Panc1 (cell line): ENCODE data around the gene SLC4A7. TPM values are rescaled to one million over a fixed set of nuclear protein-coding genes. Genes with fewer than 3 reads are reported as not detected.
"Not testable (repeated sequence)": the region's sequence is repeated elsewhere in the genome, so short reads cannot be mapped to it uniquely, and the experiment has no call there.

Source experiments
- ATAC-seq: fragments of 200-7000 bp; cut with Tn5 transposase; 2 replicates; pipeline ENCODE4 v1.9.1; 2020; ENCODE audit warnings: mild to moderate bottlenecking, moderate library complexity
- BruUV-seq: library from RNA; stranded (reverse); fragments of 400-500 nt; replicated peaks from 2 replicates; lab custom pipeline; 2021; lab: Mats Ljungman, UMichigan
- CTCF ChIA-PET: fragments of 300-600 bp; sonication (Branson Sonifier 250); formaldehyde crosslinking; loops from one replicate; lab custom pipeline; 2022; ENCODE audit warnings: antibody characterized with exemption; lab: Charles Lee
- POLR2A ChIA-PET: fragments of 300-600 bp; sonication (Branson Sonifier 250); formaldehyde crosslinking; loops from one replicate; lab custom pipeline; 2022; ENCODE audit warnings: antibody characterized with exemption; lab: Charles Lee
- DNase-seq: peaks from one replicate; pipeline ENCODE4 v3.0.0-alpha.2; 2010; ENCODE audit warnings: low read depth, low spot score
- H3K27ac ChIP-seq: 2 replicates; pipeline ENCODE4 v1.5.1; 2011; ENCODE audit warnings: mild to moderate bottlenecking, low read length, inconsistent platforms
- H3K27me3 ChIP-seq: fragments of 200-500 bp; sonication (Bioruptor generic); 2 replicates; pipeline ENCODE4 v1.6.0; 2014; ENCODE audit warnings: low read length, inconsistent platforms; ENCODE audit not compliant: control insufficient read depth, insufficient read depth
- H3K36me3 ChIP-seq: fragments of 200-500 bp; sonication (Bioruptor generic); 2 replicates; pipeline ENCODE4 v1.5.1; 2014; ENCODE audit warnings: inconsistent platforms, mild to moderate bottlenecking, low read length, moderate library complexity; ENCODE audit not compliant: control insufficient read depth, insufficient read depth
- H3K4me1 ChIP-seq: 2 replicates; pipeline ENCODE4 v1.5.1; 2011; ENCODE audit warnings: inconsistent platforms, mild to moderate bottlenecking, low read length, moderate library complexity; ENCODE audit not compliant: control insufficient read depth, insufficient read depth
- H3K4me3 ChIP-seq, 2 experiments: 2 replicates each; pipeline ENCODE4 v1.5.1; 2011 to 2012; ENCODE audit warnings: low read depth in 2 of 2, low read length in 2 of 2, mild to moderate bottlenecking in 2 of 2, inconsistent platforms in 1 of 2, moderate library complexity in 1 of 2
- H3K9me3 ChIP-seq: fragments of 200-500 bp; sonication (Bioruptor generic); 2 replicates; pipeline ENCODE4 v1.5.1; 2014; ENCODE audit warnings: low read depth, mild to moderate bottlenecking, inconsistent platforms, low read length, moderate library complexity; ENCODE audit not compliant: control insufficient read depth, insufficient read depth
- CTCF ChIP-seq: fragments of 450-650 bp; IDR thresholded peaks from 2 replicates; pipeline ENCODE4 v1.5.1; 2017; ENCODE audit warnings: mild to moderate bottlenecking
- POLR2AphosphoS5 ChIP-seq: IDR thresholded peaks from 2 replicates; pipeline ENCODE4 v1.6.1; 2012; ENCODE audit warnings: mild to moderate bottlenecking, low read depth, low read length, moderate library complexity
- SIN3A ChIP-seq: IDR thresholded peaks from 2 replicates; pipeline ENCODE4 v1.6.1; 2012; ENCODE audit warnings: low read depth, mild to moderate bottlenecking, low read length, moderate library complexity, borderline replicate concordance; ENCODE audit not compliant: insufficient read depth
- TCF7L2 ChIP-seq: IDR thresholded peaks from 2 replicates; pipeline ENCODE4 v1.6.1; 2011; ENCODE audit warnings: mild to moderate bottlenecking, low read depth, low read length, inconsistent platforms
- in situ Hi-C: cut with HindIII; loops from 2 replicates; pipeline ENCODE4 v1.10.0; 2016; ENCODE audit warnings: low sequenced_read_pairs, low pct_unique_long_range_greater_than_20kb
- intact Hi-C: fragments of 100-400 bp; cut with micrococcal nuclease; formaldehyde crosslinking; loops from one replicate; pipeline ENCODE4 v1.10.0; 2022; ENCODE audit not compliant: unreplicated experiment
- total RNA-seq: library from RNA; stranded (reverse); gene quantifications from one replicate; pipeline ENCODE4 v1.2.1, GENCODE V29; 2021; ENCODE audit not compliant: unreplicated experiment
- TF ChIP-seq, protein P1 (sequence below), 2 experiments: IDR thresholded peaks; 2 replicates each; pipeline ENCODE4 v1.6.1; 2011 to 2012; ENCODE audit warnings: low read depth in 2 of 2, control low read depth in 1 of 2, low read length in 1 of 2, mild to moderate bottlenecking in 1 of 2, moderate library complexity in 1 of 2; ENCODE audit not compliant: insufficient read depth in 1 of 2

The SLC4A7 gene
- total RNA-seq, 1 experiment from 2014 or later: 99.4 TPM

DNA sequence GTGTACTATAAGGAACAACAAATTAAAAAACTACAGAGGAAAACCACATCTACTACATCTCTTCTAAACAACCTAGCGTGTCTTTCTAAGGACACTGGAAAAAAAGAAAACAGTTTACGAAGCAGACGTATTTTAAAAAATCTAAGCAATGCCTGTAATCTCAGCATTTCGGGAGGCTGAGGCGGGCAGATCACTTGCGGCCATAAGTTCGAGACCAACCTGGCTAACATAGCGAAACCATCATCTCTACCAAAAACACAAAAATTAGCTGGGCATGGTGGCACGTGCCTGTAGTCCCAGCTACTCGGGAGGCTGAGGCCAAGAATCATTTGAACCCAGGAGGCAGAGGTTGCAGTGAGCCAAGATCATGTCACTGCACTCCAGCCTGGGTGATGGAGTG lies 91.8 kb downstream of the SLC4A7 start:
- in situ Hi-C loops, H3K9me3 ChIP-seq, H3K4me3 ChIP-seq, intact Hi-C loops, DNase-seq, CTCF ChIA-PET, POLR2A ChIA-PET, H3K27me3 ChIP-seq, H3K27ac ChIP-seq, BruUV-seq, ATAC-seq: not testable (repeated sequence)
- Histone ChIP-seq H3K36me3 (peaks cover 68% of the 10 kb centered on the region), H3K4me1 (peaks cover 11% of the 10 kb centered on the region)

- Histone ChIP-seq H3K4me3 (no peak overlapping the region), H3K27ac (no peak overlapping the region), H3K9me3 (no peaks in the 10 kb centered on the region), H3K27me3 (no peaks in the 10 kb centered on the region), H3K36me3 (peaks cover 69% of the 10 kb centered on the region), H3K4me1 (peaks cover 11% of the 10 kb centered on the region)
- in situ Hi-C loops: no loop called here
- BruUV-seq: no TSS peak
- ATAC-seq (no peak; the same call in 1 of the 2 replicates), DNase-seq (no peak)
- intact Hi-C loops: no loop called here
- ChIA-PET POLR2A (no interaction called here), CTCF (no interaction called here)
- TF ChIP-seq POLR2AphosphoS5 (no peak), SIN3A (no peak), CTCF (no peak), TCF7L2 (no peak)
- TF ChIP-seq, protein P1, sequence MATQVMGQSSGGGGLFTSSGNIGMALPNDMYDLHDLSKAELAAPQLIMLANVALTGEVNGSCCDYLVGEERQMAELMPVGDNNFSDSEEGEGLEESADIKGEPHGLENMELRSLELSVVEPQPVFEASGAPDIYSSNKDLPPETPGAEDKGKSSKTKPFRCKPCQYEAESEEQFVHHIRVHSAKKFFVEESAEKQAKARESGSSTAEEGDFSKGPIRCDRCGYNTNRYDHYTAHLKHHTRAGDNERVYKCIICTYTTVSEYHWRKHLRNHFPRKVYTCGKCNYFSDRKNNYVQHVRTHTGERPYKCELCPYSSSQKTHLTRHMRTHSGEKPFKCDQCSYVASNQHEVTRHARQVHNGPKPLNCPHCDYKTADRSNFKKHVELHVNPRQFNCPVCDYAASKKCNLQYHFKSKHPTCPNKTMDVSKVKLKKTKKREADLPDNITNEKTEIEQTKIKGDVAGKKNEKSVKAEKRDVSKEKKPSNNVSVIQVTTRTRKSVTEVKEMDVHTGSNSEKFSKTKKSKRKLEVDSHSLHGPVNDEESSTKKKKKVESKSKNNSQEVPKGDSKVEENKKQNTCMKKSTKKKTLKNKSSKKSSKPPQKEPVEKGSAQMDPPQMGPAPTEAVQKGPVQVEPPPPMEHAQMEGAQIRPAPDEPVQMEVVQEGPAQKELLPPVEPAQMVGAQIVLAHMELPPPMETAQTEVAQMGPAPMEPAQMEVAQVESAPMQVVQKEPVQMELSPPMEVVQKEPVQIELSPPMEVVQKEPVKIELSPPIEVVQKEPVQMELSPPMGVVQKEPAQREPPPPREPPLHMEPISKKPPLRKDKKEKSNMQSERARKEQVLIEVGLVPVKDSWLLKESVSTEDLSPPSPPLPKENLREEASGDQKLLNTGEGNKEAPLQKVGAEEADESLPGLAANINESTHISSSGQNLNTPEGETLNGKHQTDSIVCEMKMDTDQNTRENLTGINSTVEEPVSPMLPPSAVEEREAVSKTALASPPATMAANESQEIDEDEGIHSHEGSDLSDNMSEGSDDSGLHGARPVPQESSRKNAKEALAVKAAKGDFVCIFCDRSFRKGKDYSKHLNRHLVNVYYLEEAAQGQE (IDR thresholded peaks at IDR 0.05; ENCODE audit: insufficient read depth in 1 of 2, low read depth in 2 of 2, low read length in 1 of 2): no peak
Observed at GRCh38 chr3:27391796-27392195, 92.4 kb downstream of the SLC4A7 start.

GRCh38 chr3:27387625-27388024 lies 96.6 kb downstream of the SLC4A7 start:
- BruUV-seq: no TSS peak
- H3K36me3 ChIP-seq: peaks cover 81% of the 10 kb centered on the region
- in situ Hi-C loops: no loop called here

More at GRCh38 chr3:27387625-27388024, 96.6 kb downstream of the SLC4A7 start:
- CTCF ChIA-PET: no interaction called here
- POLR2A ChIA-PET: no interaction called here
- TF ChIP-seq, protein P1 (IDR thresholded peaks at IDR 0.05; ENCODE audit: insufficient read depth in 1 of 2, low read depth in 2 of 2, low read length in 1 of 2): no peak
- no peak for TF ChIP-seq POLR2AphosphoS5
- TF ChIP-seq CTCF: no peak
- no peak for TF ChIP-seq TCF7L2
- TF ChIP-seq SIN3A: no peak
- no peak overlapping the region for H3K4me3 ChIP-seq
- DNase-seq (no peak), ATAC-seq (no peak)
- peaks cover 9% of the 10 kb centered on the region for H3K4me1 ChIP-seq
- no peak overlapping the region for H3K27ac ChIP-seq
- intact Hi-C loops: no loop called here
- no peaks in the 10 kb centered on the region for H3K9me3 ChIP-seq
- H3K27me3 ChIP-seq: no peaks in the 10 kb centered on the region
